IPS-NIHi11 (cell line): ENCODE measurements around the gene PAPPA.

Source experiments
- DNase-seq: peaks from one replicate; pipeline ENCODE4 v3.0.0; 2012; ENCODE audit warnings: mixed read lengths, low spot score

PAPPA gene

DNA sequence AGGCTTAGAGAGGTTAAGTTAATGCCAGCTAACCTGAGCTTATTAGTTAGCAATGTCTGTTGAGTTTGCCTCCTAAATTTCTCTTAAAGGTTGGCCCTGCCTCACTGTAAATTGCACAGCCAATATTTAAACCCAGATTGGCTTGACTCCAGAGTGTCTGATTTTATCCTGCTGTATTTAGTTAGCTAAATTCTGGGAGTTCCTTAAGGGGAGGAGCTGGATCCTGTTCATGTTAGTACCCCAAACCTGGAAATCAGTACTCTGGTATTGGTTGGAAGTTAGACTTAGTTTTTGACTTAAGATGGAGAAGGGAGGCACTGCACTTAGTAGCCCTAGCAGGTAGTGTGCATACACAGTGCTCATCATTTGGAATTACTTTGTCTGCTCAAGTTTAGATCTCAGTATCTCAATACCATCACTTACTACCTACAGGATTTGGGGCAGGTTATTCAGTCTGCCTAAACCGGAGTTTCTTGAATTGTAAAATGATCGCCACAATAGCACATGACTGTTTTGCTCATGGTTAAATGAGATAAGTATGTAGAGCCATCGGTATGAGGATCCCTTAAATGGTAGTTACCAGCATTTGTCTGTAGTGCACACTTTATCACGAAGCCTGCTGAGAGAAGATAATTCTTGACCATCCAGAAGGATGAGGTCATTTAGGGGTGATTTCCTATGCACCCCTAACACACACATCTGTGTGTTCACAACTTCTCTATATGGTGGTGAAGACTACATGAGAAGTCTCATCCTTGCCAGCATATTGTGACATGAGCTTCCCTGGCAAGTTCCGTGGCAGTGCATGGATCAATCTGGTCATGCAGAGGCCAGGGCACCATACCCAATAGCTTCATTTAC lies 268.8 kb downstream of the PAPPA start:
- DNase-seq: no peak

DNA sequence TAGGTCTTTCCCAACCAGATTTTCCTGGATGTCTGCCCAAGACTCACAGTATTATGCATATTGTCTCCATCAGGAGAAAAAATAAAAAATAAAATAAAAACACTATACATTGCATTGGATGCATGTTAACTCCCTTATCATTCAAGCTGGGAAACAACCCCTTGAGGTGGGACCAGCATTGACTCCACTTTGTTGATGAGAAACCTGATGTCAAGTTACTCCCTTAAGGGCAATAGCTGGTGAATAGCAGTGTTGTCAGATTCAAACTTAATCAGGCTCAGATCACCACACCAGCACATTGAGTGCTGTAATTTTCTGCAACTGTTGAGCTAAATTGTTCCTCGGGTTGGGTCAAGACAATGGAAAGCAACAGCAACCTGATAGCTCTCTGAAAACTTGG lies 269.6 kb downstream of the PAPPA start:
- no peak for DNase-seq

DNA sequence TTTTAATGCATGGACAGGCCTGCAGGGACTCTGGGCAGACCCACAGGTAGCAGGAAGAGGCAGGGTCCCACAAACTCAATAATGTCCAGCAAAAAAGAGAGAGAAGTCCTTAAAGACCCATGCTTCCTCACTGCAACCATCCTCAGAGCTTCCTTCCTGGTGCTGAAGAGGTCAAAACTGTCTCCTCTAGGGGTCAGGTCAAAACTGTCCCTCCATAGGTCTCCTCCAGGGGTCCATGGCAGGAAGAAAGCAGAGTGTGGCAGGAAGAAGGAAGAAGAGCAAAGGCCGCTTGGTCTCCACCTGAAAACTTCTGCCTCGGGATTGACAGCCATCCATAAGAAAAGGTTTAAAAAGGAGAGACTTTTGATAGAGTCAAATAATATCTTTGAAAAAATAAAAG lies 271.7 kb downstream of the PAPPA start:
- DNase-seq: no peak

DNA sequence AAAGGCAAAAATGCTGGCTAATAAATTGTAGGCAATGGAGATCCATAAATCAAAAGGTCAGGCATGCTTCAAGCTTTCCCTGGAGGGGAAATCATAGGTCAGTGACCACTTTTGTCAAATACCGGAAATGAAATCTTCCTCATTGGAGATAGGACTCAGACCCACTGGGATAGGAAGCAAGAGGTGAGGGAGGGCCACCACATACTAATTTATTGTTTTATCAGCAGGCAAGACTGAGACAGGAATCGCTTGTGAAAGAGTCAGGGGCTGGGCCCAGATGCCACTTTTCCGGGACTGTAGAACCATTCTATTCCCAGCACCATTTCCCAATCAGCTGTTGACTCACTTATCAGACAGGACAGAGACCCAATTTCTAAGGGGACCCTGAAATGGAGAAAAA lies 277.3 kb downstream of the PAPPA start:
- no peak for DNase-seq

DNA sequence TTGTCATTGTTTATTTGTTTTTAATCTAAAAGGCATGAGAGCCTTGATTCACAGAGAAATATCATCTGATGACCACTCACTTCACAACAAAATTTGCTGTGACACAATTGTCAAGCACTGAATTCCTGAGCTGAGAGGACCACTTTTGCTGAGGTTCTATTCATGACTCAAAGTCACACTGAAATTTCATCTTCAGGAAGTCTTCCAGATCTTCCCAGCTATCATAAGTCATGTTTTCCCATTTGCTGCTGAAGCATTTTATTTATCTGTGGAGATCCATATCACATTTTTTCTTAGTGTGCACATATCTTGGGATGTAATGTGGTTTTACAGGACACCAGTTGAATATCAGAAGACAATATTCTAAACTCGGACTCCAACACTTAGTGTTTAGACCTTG lies 278.5 kb downstream of the PAPPA start:
- DNase-seq: no peak

DNA sequence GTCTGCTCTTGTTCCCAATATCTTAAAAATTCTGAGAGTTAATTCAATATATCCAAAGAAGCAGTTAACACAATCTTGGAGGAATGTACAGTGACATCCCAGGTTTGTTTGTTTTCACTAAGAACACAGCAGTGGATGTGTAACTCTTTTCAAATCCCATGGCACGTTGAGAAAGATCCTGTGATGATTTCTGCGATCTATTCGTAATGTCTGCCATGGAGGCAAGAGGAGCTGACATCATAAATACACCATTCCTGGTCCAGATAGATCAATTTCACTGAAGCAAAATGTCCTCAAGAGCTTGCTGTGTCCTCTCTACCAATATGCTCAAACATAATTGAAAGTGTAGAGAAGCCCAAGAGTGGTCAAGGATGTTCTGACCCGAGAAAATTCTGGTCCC lies 280.7 kb downstream of the PAPPA start:
- DNase-seq: no peak

DNA sequence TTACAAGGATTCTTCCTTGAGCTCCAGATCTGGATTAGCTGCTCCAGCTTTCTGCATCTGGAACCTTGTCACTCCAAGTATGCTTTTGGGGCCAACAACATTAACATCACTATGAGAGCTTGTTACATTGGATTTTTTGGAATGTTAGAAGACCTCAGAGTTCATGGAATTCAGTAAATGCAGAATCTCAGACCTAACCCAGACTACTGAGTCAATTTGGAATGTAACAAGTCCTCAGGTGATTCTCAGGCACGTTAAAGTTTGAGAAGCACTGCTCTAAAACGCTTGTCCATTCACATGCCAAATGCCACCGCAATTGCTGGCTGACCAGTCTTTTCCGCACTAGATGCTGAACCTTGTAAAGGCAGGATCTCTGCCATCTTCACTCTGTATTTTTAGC lies 282.1 kb downstream of the PAPPA start:
- no peak for DNase-seq

DNA sequence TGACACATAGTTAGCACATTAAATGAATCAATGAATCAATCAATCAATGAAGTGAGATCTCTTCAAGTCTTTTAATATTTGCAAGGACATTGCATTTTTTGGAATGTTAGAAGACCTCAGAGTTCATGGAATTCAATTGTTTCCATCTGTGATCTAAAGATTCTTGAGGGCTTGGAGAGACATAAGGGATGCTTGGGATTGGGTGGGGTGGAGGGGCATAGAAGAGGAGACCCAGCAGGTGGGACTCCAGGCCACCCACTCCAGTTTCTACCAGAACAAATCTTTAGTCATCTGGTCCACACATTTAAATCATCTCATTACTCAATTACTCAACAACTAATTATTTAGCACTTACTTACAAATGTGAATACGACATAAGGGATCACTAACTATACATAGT lies 282.5 kb downstream of the PAPPA start:
- no peak for DNase-seq

DNA sequence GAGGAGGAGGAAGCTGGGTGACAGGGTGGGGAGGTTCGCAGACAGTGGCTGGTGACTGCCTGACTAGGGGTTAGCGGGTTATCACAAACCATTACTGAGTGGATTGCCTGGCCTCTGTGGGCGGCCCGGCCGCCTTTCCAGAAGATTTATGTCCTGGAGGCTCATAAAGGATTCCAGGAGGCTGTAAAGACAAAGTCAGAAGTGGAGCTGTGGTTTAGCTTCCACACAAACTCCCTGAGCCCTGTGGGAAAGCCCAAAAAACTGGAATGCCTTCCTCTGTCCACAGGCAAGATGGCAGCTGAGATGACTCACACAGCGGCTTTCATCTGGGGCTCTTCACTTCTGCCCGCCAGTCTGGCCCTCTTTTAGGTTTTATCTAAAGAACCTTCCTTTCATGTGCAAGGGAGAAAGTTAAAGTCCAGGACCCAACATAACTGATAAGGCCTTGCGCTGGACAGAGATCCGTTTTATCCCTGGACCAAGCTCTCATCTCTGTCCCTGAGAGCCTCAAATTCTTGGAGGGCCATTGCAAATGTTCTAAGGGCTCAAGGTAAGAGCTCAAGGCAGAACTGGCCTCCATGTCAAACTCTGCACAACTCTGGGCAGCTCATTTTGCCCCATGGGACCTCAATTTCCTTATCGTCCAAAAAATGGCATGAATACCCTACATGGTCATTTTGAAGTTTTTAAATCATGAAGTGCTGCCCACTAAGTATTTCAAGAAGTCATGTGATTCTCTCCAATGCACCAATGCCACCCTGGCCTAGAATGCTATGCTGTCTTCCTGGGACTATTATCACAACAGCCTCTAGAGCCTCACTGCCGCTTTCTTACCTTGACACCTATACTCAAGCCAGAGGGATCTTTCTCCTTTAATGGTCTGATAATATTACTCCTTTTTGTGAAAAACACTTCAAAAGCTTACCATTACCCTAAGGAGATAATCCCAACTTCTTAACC lies 284.1 kb downstream of the PAPPA start:
- no peak for DNase-seq

DNA sequence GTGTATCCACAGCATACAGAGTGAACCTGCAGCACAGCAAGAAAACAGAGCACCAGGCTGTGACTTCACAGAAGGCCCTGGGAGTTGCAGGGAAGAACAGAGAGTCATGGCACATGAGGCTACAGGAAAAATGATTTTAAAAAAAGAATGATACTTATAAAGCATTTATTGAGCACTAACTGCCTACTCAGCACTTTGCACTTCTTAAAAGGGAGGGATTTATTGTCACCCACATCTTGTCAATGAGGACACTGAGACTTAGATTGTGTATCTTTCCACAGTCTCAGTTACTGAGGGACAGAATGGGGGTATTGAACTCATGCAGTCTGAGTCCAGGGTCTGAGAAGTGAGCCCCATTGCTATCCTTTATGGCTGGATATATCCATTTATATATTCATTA lies 288.9 kb downstream of the PAPPA start:
- DNase-seq: no peak

DNA sequence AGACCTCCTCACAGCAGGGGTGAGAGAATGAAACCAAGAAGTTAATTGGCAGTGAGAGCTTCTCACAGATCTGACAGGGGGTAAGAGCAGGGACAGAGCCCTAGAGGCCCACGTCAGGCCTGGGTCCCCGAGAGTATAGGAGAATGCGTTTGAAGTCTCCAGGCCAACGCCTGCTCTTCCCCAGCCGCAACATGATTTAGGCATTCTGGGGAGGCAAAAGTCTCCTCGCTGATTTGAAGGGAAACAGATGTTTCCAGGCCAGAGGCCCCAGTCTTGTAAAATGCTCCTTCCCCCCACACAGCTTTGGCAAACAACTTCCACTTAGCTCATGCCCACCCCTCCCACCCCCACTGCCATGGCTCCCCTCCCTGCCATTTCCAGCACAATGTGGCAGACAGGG lies 294.3 kb downstream of the PAPPA start:
- DNase-seq: no peak

DNA sequence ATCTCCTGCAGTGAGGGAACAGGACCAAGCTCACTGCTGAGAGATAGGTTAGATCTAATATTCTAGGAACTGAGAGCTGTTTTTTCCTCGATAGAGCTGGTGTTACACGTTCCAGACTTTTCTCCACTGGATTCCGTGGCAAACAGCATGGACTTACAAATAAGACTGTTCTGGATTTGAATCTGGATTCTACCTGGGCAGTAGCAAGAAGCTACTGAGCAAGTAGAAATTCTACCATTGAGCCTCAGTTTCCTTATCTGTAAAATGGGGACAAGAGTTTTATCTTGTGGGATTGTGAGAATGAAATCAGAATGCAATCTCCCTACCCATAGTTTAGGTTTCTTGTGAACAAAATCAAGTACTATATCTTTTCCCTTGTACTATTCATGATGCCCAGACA lies 294.8 kb downstream of the PAPPA start:
- DNase-seq: no peak

DNA sequence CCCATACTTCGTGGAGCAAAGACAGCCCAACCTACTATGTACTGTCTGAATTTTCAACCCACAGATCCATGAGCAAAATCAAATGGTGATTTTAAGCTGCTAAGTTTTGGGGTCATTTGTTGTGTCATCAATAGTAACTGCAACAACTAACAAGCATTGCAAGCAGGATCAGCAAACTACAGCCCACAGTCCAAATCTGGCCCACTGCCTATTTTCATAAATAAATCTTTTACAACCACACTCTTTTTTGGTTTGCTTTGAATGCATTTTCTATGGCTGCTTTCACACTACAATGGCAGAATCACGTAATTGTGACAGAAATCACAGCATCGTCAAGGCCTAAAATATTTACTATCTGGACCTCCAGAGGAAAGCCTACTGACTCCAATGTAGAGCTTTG lies 296.4 kb downstream of the PAPPA start:
- DNase-seq: no peak

DNA sequence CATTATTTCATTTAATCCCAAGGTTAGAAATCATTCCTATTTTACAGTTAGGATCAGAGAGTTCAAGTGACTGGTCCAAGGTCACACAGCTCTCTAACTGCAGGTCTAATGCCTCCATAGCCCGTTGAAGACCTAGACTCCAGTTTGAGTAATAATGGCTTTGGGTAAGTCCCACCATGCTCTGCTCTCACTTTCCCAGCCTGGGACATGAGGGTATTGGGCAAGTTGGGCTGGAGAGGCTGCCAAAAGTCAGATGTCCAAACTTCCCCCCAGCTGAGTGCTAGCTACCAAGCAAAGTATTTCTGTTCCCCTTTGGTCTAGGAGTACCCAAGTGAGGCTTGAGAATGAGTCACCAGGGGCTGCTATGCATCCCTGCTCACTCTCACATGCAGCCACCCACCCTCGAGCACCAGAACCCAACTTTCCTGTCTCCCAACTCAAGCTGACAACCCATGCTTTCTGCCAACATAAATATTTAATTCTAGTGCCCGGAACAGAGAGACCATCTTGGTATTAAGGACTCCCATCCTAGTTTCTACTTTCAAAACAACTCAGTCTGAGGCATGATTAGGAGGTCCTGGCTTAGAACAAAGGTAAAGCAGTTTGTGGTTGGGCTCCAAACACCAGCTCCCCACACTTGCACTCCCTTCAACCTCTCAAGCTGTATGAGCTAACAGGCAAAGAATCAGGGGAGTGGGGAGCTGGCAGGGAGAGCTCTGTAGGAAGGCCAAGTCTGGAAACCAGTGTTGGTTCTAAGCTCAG lies 297.0 kb downstream of the PAPPA start:
- DNase-seq: no peak

DNA sequence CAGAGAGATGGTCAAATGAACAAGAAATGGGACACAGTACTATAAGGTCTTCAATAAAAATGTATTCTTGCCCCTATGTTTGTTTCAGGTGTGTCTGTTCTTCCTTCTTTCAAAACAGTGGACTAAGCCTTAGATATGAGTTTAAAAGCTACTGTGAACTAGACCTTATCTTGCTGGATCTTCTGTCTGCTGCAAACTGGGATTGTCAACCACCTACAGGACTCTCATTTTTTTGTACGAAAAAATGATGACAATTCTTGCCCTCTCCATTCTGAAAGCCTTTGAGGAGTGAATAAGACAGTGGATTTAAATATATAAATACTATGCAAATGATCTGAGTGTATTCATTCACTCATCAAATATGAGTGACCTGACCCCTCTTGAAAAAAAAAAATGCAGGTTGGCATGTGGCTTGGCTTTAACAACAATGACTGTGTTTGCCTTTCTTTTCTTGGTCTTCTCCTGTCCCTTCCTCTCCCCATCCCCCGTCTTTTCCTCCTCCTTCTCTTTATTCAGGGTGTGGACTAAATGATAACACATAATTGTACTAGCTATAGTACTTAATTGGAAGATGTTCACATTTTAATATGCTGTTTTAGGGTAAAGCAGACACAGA lies 298.0 kb downstream of the PAPPA start:
- no peak for DNase-seq
